Measurements from ENCODE around the gene GOSR1. TPM values are rescaled to one million over a fixed set of nuclear protein-coding genes. Genes with fewer than 3 reads are reported as not detected.

The GOSR1 gene
- total RNA-seq, 1 donor from 2014 or later = 31.4 TPM

GRCh38 chr17:30576326-30576861 is 99.2 kb downstream of the GOSR1 start:
- ATAC-seq = no peak

Other genes with a start within 250 kb of the GOSR1 start
- 1.5 TPM for gene SLC6A4, start 241.7 kb upstream of the GOSR1 start, total RNA-seq
- gene BLMH, start 185.5 kb upstream of the GOSR1 start, total RNA-seq = 25.4 TPM
- not detected for gene TMIGD1, start 143.4 kb upstream of the GOSR1 start, total RNA-seq
- gene CPD, start 98.5 kb upstream of the GOSR1 start, total RNA-seq = 41.7 TPM